Transverse colon (tissue), 4 donors: ENCODE results near the gene ELAVL2. TPM values are rescaled to one million over a fixed set of nuclear protein-coding genes. Genes with fewer than 3 reads are reported as not detected.

Source experiments
- DNase-seq: peaks from one replicate; pipeline ENCODE4 v3.0.0-alpha.2; 2019
- H3K27ac ChIP-seq, 4 donors: fragments of 200-600 bp; sonication (generic); 2 replicates each; pipeline ENCODE4 v1.5.1; 2016 to 2018; ENCODE audit warnings: inconsistent platforms in 4 of 4
- H3K27me3 ChIP-seq: fragments of 200-600 bp; sonication (generic); 2 replicates; pipeline ENCODE4 v1.5.1; 2017; ENCODE audit warnings: inconsistent platforms
- H3K36me3 ChIP-seq, 4 donors: fragments of 200-600 bp; sonication (generic); 2 replicates each; pipeline ENCODE4 v1.5.1; 2017 to 2019; ENCODE audit warnings: inconsistent platforms in 4 of 4
- H3K4me1 ChIP-seq, 4 donors: fragments of 200-600 bp; sonication (generic); 2 replicates each; pipeline ENCODE4 v1.5.1; 2017 to 2020; ENCODE audit warnings: inconsistent platforms in 4 of 4
- H3K4me3 ChIP-seq, 4 donors: fragments of 200-600 bp; sonication (generic); 1 replicate in 1 of 4; 2 replicates in 3 of 4; pipeline versions ENCODE4 v1.5.1 to v1.6.1; 2017 to 2019; ENCODE audit warnings: inconsistent platforms in 4 of 4
- H3K9me3 ChIP-seq, 2 donors: fragments of 200-600 bp; sonication (generic); 2 replicates each; pipeline ENCODE4 v1.5.1; 2017 to 2019; ENCODE audit warnings: inconsistent platforms in 2 of 2
- CTCF ChIP-seq, 5 experiments: fragments of 200-600 bp in 3 of 5; fragments of 450-650 bp in 2 of 5; sonication (generic) in 3 of 5; IDR thresholded peaks; 1 replicate in 2 of 5; 2 replicates in 3 of 5; pipeline ENCODE4 v1.5.1; 2016 to 2017; ENCODE audit warnings: antibody characterized with exemption in 5 of 5, inconsistent platforms in 3 of 5, mild to moderate bottlenecking in 2 of 5, moderate library complexity in 1 of 5
- EP300 ChIP-seq: sonication (generic); formaldehyde crosslinking; IDR thresholded peaks from one replicate; pipeline ENCODE4 v1.6.1; 2017; ENCODE audit warnings: antibody characterized with exemption, low read depth
- POLR2A ChIP-seq: fragments of 450-650 bp; IDR thresholded peaks from one replicate; pipeline ENCODE4 v1.6.1; 2016; ENCODE audit warnings: antibody characterized with exemption, mild to moderate bottlenecking, moderate library complexity
- POLR2AphosphoS5 ChIP-seq, 3 donors: sonication (generic); formaldehyde crosslinking; IDR thresholded peaks; one replicate each; pipeline ENCODE4 v1.6.1; 2016; ENCODE audit warnings: antibody characterized with exemption in 3 of 3
- WGBS, 2 donors: methylation state at CpG; one replicate each; pipeline ENCODE4 v1.1.5; 2018; ENCODE audit warnings: low coverage in 1 of 2; 5-methylcytosine and 5-hydroxymethylcytosine counted together
- in situ Hi-C, 4 donors: fragments of 200-750 bp; cut with MboI; loops; one replicate each; pipeline versions ENCODE4 v1.15.0 to v1.15.1; 2017; ENCODE audit warnings: low sequenced_read_pairs in 3 of 4, low pct_ligation_motif_present in 1 of 4, low pct_unique_long_range_greater_than_20kb in 1 of 4
- intact Hi-C: fragments of 100-400 bp; cut with DNase I; formaldehyde crosslinking; loops from one replicate; pipeline ENCODE4 v1.15.1; 2023; ENCODE audit warnings: low total_unique reads
- total RNA-seq, 4 donors: library from RNA; depleted of rRNA; stranded (reverse); fragments of >200 nt; gene quantifications; one replicate each; pipeline ENCODE4 v1.1.0, GENCODE V29; 2016

ELAVL2 gene
- total RNA-seq, 4 donors from 2014 or later, result 0.41 to 2.2 (median 0.60) TPM; not detected in 1

GRCh38 chr9:23819403-23819802 is 6.6 kb downstream of the ELAVL2 start:
- Histone ChIP-seq H3K27ac (no peak overlapping the region), H3K4me3 (no peak overlapping the region), H3K4me1 (peaks cover 0 to 20% (median 18%) of the 10 kb centered on the region in 4 donors), H3K36me3 (no peaks in the 10 kb centered on the region), H3K27me3 (peaks cover 55% of the 10 kb centered on the region), H3K9me3 (no peaks in the 10 kb centered on the region)
- TF ChIP-seq POLR2AphosphoS5 (IDR thresholded peaks at IDR 0.05), result no peak
- no peak for TF ChIP-seq EP300
- no peak for TF ChIP-seq POLR2A
- no peak for TF ChIP-seq CTCF (IDR thresholded peaks at IDR 0.05)
- in situ Hi-C loops, result no loop called here
- intact Hi-C loops, result no loop called here
- no peak for DNase-seq

GRCh38 chr9:23814243-23814642 is 11.8 kb downstream of the ELAVL2 start:
- intact Hi-C loops (no loop called here), in situ Hi-C loops (no loop called here)
- peaks cover 3% of the 10 kb centered on the region for H3K27me3 ChIP-seq
- WGBS, 2 donors, result 49 to 56% methylated on average over 3 of the region's 3 CpGs
- no peak overlapping the region for H3K27ac ChIP-seq
- no peaks in the 10 kb centered on the region for H3K9me3 ChIP-seq
- H3K4me3 ChIP-seq, result no peak overlapping the region
- H3K36me3 ChIP-seq, result no peaks in the 10 kb centered on the region
- no peaks in the 10 kb centered on the region for H3K4me1 ChIP-seq
- no peak for TF ChIP-seq EP300
- TF ChIP-seq POLR2A, result no peak
- TF ChIP-seq POLR2AphosphoS5 (IDR thresholded peaks at IDR 0.05), result no peak
- no peak for TF ChIP-seq CTCF (IDR thresholded peaks at IDR 0.05)
- DNase-seq, result no peak

- 71 to 76% methylated on average over 1 of the region's 1 CpG for WGBS, 2 donors
- Histone ChIP-seq H3K4me3 (no peak overlapping the region), H3K36me3 (no peaks in the 10 kb centered on the region), H3K9me3 (no peaks in the 10 kb centered on the region), H3K4me1 (no peaks in the 10 kb centered on the region), H3K27me3 (no peaks in the 10 kb centered on the region), H3K27ac (no peak overlapping the region)
- intact Hi-C loops, result no loop called here
- TF ChIP-seq CTCF (IDR thresholded peaks at IDR 0.05) (no peak), POLR2AphosphoS5 (IDR thresholded peaks at IDR 0.05) (no peak), EP300 (no peak), POLR2A (no peak)
- no peak for DNase-seq
- in situ Hi-C loops, result no loop called here
Observed at GRCh38 chr9:23812673-23813072, 13.4 kb downstream of the ELAVL2 start.

GRCh38 chr9:23811633-23812032 is 14.4 kb downstream of the ELAVL2 start:
- in situ Hi-C loops, result no loop called here
- TF ChIP-seq POLR2A, result no peak
- no peak for TF ChIP-seq CTCF (IDR thresholded peaks at IDR 0.05)
- no peak for TF ChIP-seq POLR2AphosphoS5 (IDR thresholded peaks at IDR 0.05)
- TF ChIP-seq EP300, result no peak
- H3K4me1 ChIP-seq, result no peaks in the 10 kb centered on the region
- intact Hi-C loops, result no loop called here
- H3K36me3 ChIP-seq, result no peaks in the 10 kb centered on the region
- no peak overlapping the region for H3K27ac ChIP-seq
- 10 to 43% methylated on average over 2 of the region's 2 CpGs for WGBS, 2 donors
- H3K9me3 ChIP-seq, result no peaks in the 10 kb centered on the region
- H3K4me3 ChIP-seq, result no peak overlapping the region
- DNase-seq, result no peak
- H3K27me3 ChIP-seq, result no peaks in the 10 kb centered on the region
